GM18519 (cell line): Measurements from ENCODE around the gene ZNF746.
"Not testable (repeated sequence)": the region's sequence is repeated elsewhere in the genome, so short reads cannot be mapped to it uniquely, and the experiment has no call there.

ENCODE experiments used
- ATAC-seq: cut with Tn5 transposase; IDR thresholded peaks from one replicate; pipeline ENCODE4 v1.9.1; 2021; ENCODE audit warnings: mild to moderate bottlenecking, moderate library complexity; ENCODE audit not compliant: unreplicated experiment, low FRiP score

ZNF746 gene

GRCh38 chr7:149497467-149498261, at the start of gene ZNF746:
Gene ZNF746 (minus strand): TSS chr7:149497809. CDS start chr7:149497536, 273 bp downstream.
- ATAC-seq = peak; percentile 96

- ATAC-seq = no peak
These were observed 49.5 kb upstream of the ZNF746 start for GRCh38 chr7:149547126-149547525.

- no peak for ATAC-seq
These were observed 48.7 kb upstream of the ZNF746 start for GRCh38 chr7:149546331-149546730.

- no peak for ATAC-seq
These were observed 46.4 kb upstream of the ZNF746 start for GRCh38 chr7:149544028-149544427.

GRCh38 chr7:149532654-149533053, 35.0 kb upstream of the ZNF746 start:
- no peak for ATAC-seq

- ATAC-seq = no peak
These were observed 31.6 kb upstream of the ZNF746 start for GRCh38 chr7:149529136-149529718.

GRCh38 chr7:149527414-149527813, 29.8 kb upstream of the ZNF746 start:
- no peak for ATAC-seq

GRCh38 chr7:149525280-149525679, 27.7 kb upstream of the ZNF746 start:
- no peak for ATAC-seq

GRCh38 chr7:149524394-149524793, 26.8 kb upstream of the ZNF746 start:
- no peak for ATAC-seq

- ATAC-seq = no peak
These were observed 12.6 kb upstream of the ZNF746 start for GRCh38 chr7:149510248-149510647.

GRCh38 chr7:149509774-149510173, 12.2 kb upstream of the ZNF746 start:
- ATAC-seq = no peak

- ATAC-seq = no peak
These were observed 7.9 kb upstream of the ZNF746 start for GRCh38 chr7:149505551-149505950.

- ATAC-seq = no peak
These were observed 4.0 kb upstream of the ZNF746 start for GRCh38 chr7:149501651-149502050.

GRCh38 chr7:149500910-149501309, 3.3 kb upstream of the ZNF746 start:
- no peak for ATAC-seq

- ATAC-seq = no peak
These were observed 2.6 kb upstream of the ZNF746 start for GRCh38 chr7:149500201-149500600.

- no peak for ATAC-seq
These were observed 1.2 kb upstream of the ZNF746 start for GRCh38 chr7:149498811-149499210.

GRCh38 chr7:149496642-149497391, 792 bp downstream of the ZNF746 start:
- ATAC-seq = peak; percentile 0

GRCh38 chr7:149495785-149496641, 1.6 kb downstream of the ZNF746 start:
- ATAC-seq = no peak

- ATAC-seq = no peak
These were observed 2.8 kb downstream of the ZNF746 start for GRCh38 chr7:149494738-149495368.

- ATAC-seq = not testable (repeated sequence)
These were observed 3.6 kb downstream of the ZNF746 start for GRCh38 chr7:149493975-149494374.
